KG1 (cell line): ENCODE data around the gene IL17RD.
A peak's percentile ranks its signal among the peaks of the same experiment; 100 is the strongest.

ENCODE experiments used
- DNase-seq: peaks from one replicate; lab custom pipeline; 2025; lab: John Stamatoyannopoulos, UW

Gene IL17RD

GRCh38 chr3:57065588-57065987, 99.6 kb downstream of the IL17RD start:
- DNase-seq: no peak

- DNase-seq: no peak
Measured at GRCh38 chr3:57064572-57064971, 100.6 kb downstream of the IL17RD start.

GRCh38 chr3:57064001-57064400, 101.2 kb downstream of the IL17RD start:
- no peak for DNase-seq

- no peak for DNase-seq
Measured at GRCh38 chr3:57063032-57063431, 102.1 kb downstream of the IL17RD start.

DNA sequence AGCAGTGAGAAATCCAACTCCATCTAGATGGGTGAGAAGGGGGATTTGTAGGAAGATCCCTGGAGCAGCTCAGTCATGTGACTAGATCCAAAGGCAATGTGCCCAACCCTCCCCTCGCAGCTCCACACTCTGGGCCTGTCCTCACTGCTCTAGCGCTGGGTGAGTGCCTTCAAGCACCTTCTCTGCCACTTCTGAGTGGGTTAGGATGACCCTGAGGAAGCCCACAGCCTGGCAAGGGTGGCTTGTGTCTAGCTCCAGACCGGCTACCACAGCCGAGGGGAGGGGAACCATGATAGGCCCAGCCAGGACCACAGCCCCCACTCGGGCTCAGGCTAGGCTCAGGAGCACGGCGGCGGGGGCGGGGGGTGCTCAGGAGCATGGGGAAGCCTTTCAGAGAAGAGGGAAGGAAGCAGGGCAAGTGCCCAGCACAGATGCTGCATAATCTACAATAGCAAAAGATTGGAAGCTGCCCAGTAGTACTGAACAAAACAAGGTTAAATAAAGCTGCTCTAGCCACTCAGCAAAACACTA, 103.0 kb downstream of the IL17RD start:
- DNase-seq: peak; percentile 45

GRCh38 chr3:57061556-57061955, 103.6 kb downstream of the IL17RD start:
- DNase-seq: no peak

DNA sequence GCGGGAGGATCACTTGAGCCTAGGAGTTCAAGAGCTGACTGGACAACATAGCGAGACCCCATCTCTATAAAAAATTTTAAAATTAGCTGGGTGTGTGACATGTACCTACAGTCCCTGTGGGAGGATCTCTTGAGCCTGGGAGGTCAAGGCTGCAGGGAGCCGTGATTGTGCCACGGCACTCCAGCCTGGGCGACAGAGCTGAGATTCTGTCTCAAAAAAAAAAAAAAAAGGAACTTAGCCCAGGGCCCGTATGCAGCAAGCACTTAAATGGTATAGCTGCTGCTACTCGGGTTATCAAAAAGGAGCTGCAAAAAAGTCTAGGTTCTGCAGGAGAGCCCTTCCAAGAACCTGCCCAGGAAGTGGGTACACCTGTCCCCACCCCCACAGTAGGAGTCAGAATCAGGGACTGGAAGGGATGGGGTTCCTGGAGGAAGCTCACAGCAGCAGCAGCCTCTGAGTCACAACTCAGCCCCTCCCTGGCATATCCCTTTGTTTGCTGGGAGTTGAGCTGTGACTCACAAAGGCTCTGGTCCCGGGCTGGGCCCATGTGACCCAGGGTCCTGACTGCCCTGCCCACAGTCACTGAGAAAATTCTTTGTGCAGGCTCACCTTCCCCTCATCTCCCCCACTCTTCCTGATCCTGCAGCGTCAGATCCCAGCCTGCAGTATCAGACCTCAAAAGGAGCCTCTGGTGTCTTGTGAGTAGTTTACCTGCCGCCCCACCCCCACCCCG, 104.9 kb downstream of the IL17RD start, which contains the start of gene SPATA12:
Gene SPATA12, plus strand, starts transcription at position 576 of the 733 bp plus-strand sequence. CDS start 13,031 bp downstream, outside the sequence.
- DNase-seq: peak; percentile 52

- DNase-seq: no peak
Measured at GRCh38 chr3:57059411-57059810, 105.7 kb downstream of the IL17RD start.

- no peak for DNase-seq
Measured at GRCh38 chr3:57057351-57057750, 107.8 kb downstream of the IL17RD start.

- no peak for DNase-seq
Measured at GRCh38 chr3:57053122-57053521, 112.0 kb downstream of the IL17RD start.

DNA sequence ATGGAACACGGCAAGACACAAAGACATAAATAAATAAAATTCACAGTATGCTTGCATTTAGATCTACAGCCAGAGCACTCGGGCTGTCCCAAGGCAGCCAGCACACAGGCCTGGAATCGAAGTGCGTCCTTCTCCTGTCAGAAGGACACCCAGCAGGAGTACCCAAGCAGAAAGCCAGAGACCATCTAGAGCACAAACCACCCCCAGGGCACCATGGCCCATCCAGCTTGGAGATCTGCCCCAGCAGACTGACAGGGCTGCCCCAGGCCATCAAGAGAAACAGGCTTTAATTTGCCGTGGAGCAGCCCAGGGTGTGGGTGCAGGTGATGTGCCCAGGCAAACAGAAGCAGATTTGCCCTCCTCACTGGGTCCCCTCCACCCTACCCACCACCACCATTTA, 112.5 kb downstream of the IL17RD start:
- no peak for DNase-seq

DNA sequence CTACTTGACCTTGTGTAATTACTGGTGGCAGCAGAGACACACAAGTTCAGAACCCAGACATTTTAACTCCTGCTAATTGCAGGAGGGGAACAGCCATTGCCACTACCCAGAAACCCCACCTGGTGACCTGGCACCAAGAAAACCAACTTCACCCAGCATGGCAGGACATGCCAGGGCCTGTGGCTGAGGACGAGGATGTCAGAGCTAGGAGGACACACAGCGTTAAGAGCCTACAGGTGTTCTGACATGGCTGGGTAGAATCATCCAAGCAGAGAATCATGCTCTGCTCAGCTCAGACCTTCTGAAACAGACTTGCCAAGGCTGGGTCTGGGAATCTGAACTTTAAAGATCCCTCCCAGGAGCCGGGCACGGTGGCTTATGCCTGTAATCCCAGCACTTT, 116.4 kb downstream of the IL17RD start:
- no peak for DNase-seq

DNA sequence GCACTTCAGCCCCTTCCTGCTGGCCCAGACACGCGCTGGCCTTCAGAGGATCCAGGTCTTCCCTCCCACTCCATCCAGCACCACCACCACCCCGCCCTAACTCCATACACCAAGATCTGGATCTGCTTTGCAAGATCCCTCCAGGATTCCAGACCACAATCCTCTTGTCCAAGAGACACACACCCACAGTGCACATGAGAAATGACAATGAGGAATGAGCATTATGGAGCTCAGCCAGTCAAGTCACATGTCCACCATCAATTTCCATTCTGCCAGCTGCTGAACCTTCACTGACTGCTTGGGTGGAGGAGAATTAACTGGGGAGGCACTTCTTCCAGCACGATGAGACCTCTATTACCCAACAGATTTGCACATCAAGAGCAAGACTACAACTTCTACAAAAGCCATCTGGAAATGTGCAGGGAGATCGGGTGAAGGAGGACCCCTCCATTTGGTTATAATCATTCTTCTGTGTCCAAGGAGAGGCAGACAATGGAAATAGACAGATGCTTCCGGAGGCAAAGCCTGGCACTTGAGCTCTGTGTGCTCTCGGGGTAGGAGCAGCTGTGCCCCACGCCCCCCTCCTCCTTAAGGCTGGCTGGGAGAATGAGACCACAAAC, 117.0 kb downstream of the IL17RD start:
- DNase-seq: no peak

- no peak for DNase-seq
Measured at GRCh38 chr3:57046101-57046765, 118.9 kb downstream of the IL17RD start.

DNA sequence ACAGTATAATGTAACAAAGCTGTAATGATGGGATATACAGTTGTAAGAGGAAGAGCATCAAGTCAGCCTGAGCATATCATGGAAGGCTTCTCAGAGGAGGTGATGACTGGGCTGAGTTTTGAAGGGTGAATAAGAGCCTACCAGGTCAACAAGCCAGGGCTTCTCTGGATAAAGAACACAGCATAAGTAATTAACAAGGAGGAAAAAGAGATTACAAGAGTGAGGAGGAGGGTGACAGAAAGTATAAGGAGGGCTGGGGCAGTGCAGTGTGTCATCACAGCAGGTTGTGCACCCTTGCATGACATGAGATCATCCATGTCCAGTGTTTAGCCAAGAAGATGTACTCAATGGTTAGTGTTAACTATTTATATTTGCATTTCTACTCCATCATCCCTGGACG, 121.6 kb downstream of the IL17RD start:
- no peak for DNase-seq

GRCh38 chr3:57041674-57042073, 123.5 kb downstream of the IL17RD start:
- no peak for DNase-seq
